ENCODE data around the gene ZNRF3.

DNA sequence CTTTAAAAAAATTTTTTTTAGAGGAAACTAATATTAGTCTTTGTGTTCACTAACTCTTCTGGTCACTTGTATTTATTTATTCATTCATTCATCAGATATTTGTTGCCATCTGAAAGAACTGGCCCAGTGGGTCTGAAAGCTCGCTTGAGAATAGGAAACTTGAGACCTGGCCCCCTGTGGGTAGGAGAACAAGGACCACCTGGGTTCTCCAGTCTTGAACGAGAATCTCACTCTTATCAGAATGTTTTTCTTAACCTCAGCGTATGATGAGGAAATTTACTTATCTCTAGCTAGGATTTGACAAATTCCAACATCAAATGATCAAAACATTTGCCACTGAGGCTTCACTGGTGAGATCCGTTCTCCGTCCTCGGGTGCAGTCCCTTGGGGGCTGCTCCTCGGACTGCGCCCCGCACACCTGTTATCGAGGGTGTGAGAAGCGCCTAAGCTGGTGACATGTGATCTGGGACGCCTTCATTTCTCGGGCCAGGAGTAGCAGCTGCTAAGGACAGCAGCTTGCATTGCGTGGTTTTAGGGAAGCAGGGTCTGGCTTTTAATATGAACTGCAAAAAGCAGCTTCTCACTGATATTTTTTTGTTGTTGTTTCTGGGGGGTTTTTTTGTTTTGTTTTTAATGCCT lies 171.9 kb downstream of the ZNRF3 start:
- TF ChIP-seq CTCF (IDR thresholded peaks at IDR 0.05): no peak
- TF ChIP-seq POLR2A (IDR thresholded peaks at IDR 0.05): no peak

All from uterus (tissue), 2 donors.